Keratinocyte (primary cell): Measurements from ENCODE around the gene UBQLN3. TPM values are rescaled to one million over a fixed set of nuclear protein-coding genes. Genes with fewer than 3 reads are reported as not detected.

ENCODE experiments used
- DNase-seq: peaks from one replicate; pipeline ENCODE4 v3.0.0-alpha.2; 2011; ENCODE audit warnings: low read depth, missing footprints, low spot score
- FAIRE-seq: peaks from 2 replicates; lab custom pipeline; 2011; peaks lifted over from hg19 to GRCh38; lab: Jason Lieb, UNC
- H2AFZ ChIP-seq: 2 replicates; pipeline ENCODE4 v1.6.0; 2012; ENCODE audit warnings: low read length, control low read depth, inconsistent platforms; ENCODE audit not compliant: control insufficient read depth
- H3K27ac ChIP-seq: 2 replicates; pipeline ENCODE4 v1.5.1; 2011; ENCODE audit warnings: low read length; ENCODE audit not compliant: control insufficient read depth, insufficient read depth
- H3K27me3 ChIP-seq: 3 replicates; pipeline ENCODE4 v1.6.0; 2011; ENCODE audit warnings: low read length; ENCODE audit not compliant: control insufficient read depth, insufficient read depth; ENCODE audit errors: extremely low read depth
- H3K36me3 ChIP-seq, 2 experiments: 2 replicates in 1 of 2; 3 replicates in 1 of 2; pipeline ENCODE4 v1.5.1; 2011; ENCODE audit warnings: low read length in 2 of 2, mild to moderate bottlenecking in 1 of 2; ENCODE audit not compliant: control insufficient read depth in 2 of 2, insufficient read depth in 2 of 2; ENCODE audit errors: extremely low read depth in 1 of 2
- H3K4me1 ChIP-seq: 3 replicates; pipeline ENCODE4 v1.5.1; 2011; ENCODE audit warnings: low read length; ENCODE audit not compliant: control insufficient read depth, insufficient read depth; ENCODE audit errors: extremely low read depth
- H3K4me2 ChIP-seq: 3 replicates; pipeline ENCODE4 v1.6.0; 2011; ENCODE audit warnings: low read depth, low read length; ENCODE audit not compliant: control insufficient read depth, insufficient read depth; ENCODE audit errors: extremely low read depth
- H3K4me3 ChIP-seq, 3 experiments: fragments of 200-600 bp in 1 of 3; sonication (generic) in 1 of 3; 2 replicates in 2 of 3; 3 replicates in 1 of 3; pipeline ENCODE4 v1.5.1; 2011 to 2016; ENCODE audit warnings: low read length in 3 of 3, mild to moderate bottlenecking in 3 of 3, control low read depth in 2 of 3, inconsistent platforms in 1 of 3, low read depth in 1 of 3, mixed read lengths in 1 of 3, mixed run types in 1 of 3, moderate library complexity in 1 of 3; ENCODE audit not compliant: control insufficient read depth in 2 of 3, insufficient read depth in 2 of 3; ENCODE audit errors: extremely low read depth in 1 of 3
- H3K79me2 ChIP-seq: 2 replicates; pipeline ENCODE4 v1.6.0; 2012; ENCODE audit warnings: low read length; ENCODE audit not compliant: control insufficient read depth, insufficient read depth
- H3K9ac ChIP-seq: 3 replicates; pipeline ENCODE4 v1.6.0; 2011; ENCODE audit warnings: low read length; ENCODE audit not compliant: control insufficient read depth, insufficient read depth; ENCODE audit errors: extremely low read depth
- H3K9me1 ChIP-seq: 3 replicates; pipeline ENCODE4 v1.6.0; 2011; ENCODE audit warnings: low read length; ENCODE audit not compliant: control insufficient read depth, insufficient read depth; ENCODE audit errors: extremely low read depth
- H3K9me3 ChIP-seq: 2 replicates; pipeline ENCODE4 v1.5.1; 2012; ENCODE audit warnings: low read depth, low read length; ENCODE audit not compliant: control insufficient read depth
- H4K20me1 ChIP-seq: 3 replicates; pipeline ENCODE4 v1.6.0; 2011; ENCODE audit warnings: low read length; ENCODE audit not compliant: control insufficient read depth, insufficient read depth; ENCODE audit errors: extremely low read depth
- EZH2 ChIP-seq: IDR thresholded peaks from one replicate; pipeline ENCODE4 v1.6.1; 2012; ENCODE audit warnings: inconsistent platforms, mild to moderate bottlenecking, low read length, moderate library complexity
- dilution Hi-C: fragments of 300-500 bp; cut with MboI; formaldehyde crosslinking; loops from one replicate; pipeline ENCODE4 v1.7.0; 2020; ENCODE audit warnings: low sequenced_read_pairs; ENCODE audit not compliant: extremely low pct_ligation_motif_present
- polyA plus RNA-seq, 5 experiments: library from polyadenylated mRNA; depleted of rRNA in 3 of 5; stranded (reverse) in 3 of 5; stranded (forward) in 1 of 5; unstranded in 1 of 5; fragments of >200 nt; gene quantifications; 1 replicate in 1 of 5; 2 replicates in 3 of 5; 3 replicates in 1 of 5; pipeline versions ENCODE4 v1.2.1 to v1.2.3, GENCODE V29; 2011 to 2012; ENCODE audit warnings: missing spikeins in 2 of 5, low read depth in 1 of 5, low replicate concordance in 1 of 5
- TF ChIP-seq, protein P1 (sequence below), 3 experiments: IDR thresholded peaks in 1 of 3; conservative IDR thresholded peaks in 1 of 3; optimal IDR thresholded peaks in 1 of 3; 2 replicates in 2 of 3; 3 replicates in 1 of 3; pipeline versions ENCODE3 to v1.5.1; 2011; ENCODE audit warnings: low read length in 3 of 3, mild to moderate bottlenecking in 3 of 3, moderate library complexity in 2 of 3, control low read depth in 1 of 3, inconsistent platforms in 1 of 3; ENCODE audit not compliant: insufficient read depth in 2 of 3; ENCODE audit errors: extremely low read depth in 1 of 3

Gene UBQLN3
- polyA plus RNA-seq, 1 donor (not counting 4 experiments of a cell fraction or from before 2014, with no cell fraction given), result not detected

DNA sequence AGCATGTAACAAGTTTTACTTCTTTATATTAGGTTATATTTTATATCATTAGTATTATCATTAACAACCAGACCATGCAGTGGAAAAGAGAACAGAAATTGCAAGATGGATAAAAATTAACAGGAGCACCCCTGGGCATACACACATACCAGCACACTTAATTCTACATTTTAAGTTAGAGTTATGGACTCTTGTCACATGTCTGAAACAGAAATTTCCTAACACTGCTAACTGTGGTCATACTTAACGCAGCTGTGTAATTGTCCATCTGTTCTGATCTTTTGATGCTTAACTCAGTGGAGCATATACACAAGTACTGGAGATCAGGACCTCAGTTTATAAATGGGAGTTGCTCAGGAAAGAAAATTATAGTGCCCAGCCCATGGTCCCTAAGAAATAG is 38.2 kb upstream of the UBQLN3 start:
- no peaks in the 10 kb centered on the region for H3K36me3 ChIP-seq
- H3K9ac ChIP-seq, result no peak overlapping the region
- no peak overlapping the region for H2AFZ ChIP-seq
- TF ChIP-seq, protein P1, sequence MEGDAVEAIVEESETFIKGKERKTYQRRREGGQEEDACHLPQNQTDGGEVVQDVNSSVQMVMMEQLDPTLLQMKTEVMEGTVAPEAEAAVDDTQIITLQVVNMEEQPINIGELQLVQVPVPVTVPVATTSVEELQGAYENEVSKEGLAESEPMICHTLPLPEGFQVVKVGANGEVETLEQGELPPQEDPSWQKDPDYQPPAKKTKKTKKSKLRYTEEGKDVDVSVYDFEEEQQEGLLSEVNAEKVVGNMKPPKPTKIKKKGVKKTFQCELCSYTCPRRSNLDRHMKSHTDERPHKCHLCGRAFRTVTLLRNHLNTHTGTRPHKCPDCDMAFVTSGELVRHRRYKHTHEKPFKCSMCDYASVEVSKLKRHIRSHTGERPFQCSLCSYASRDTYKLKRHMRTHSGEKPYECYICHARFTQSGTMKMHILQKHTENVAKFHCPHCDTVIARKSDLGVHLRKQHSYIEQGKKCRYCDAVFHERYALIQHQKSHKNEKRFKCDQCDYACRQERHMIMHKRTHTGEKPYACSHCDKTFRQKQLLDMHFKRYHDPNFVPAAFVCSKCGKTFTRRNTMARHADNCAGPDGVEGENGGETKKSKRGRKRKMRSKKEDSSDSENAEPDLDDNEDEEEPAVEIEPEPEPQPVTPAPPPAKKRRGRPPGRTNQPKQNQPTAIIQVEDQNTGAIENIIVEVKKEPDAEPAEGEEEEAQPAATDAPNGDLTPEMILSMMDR (optimal IDR thresholded peaks at IDR 0.05 in 1 of 3, IDR thresholded peaks at IDR 0.05 in 1 of 3, conservative IDR thresholded peaks at IDR 0.05 in 1 of 3; ENCODE audit: extremely low read depth in 1 of 3, insufficient read depth in 2 of 3, low read length in 3 of 3), result no peak
- no peak for TF ChIP-seq EZH2
- dilution Hi-C loops, result no loop called here
- H3K4me1 ChIP-seq, result peaks cover 13% of the 10 kb centered on the region
- no peaks in the 10 kb centered on the region for H3K79me2 ChIP-seq
- FAIRE-seq (no peak), DNase-seq (no peak)
- no peaks in the 10 kb centered on the region for H3K27me3 ChIP-seq
- no peaks in the 10 kb centered on the region for H4K20me1 ChIP-seq
- H3K4me2 ChIP-seq, result no peak overlapping the region
- no peaks in the 10 kb centered on the region for H3K9me1 ChIP-seq
- H3K27ac ChIP-seq, result no peak overlapping the region
- H3K9me3 ChIP-seq, result no peaks in the 10 kb centered on the region
- H3K4me3 ChIP-seq, result no peak overlapping the region

DNA sequence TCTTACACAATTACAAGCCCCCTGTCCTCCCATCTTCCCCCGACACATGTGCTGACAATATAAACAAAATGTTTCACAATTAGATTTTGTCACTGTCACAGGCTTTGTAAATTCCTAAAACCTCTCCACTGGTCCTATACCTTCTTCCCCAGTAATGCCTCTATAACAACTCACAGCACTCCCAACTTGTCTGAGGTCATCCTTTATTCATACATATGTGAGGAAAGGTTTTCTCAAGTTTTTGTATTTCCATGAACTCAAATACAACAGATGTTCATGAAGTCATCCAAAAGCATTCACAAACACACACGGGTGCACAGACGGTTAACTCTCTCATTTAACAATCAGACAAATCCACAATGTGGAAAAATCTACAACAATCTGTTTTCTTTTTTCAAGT is 36.7 kb upstream of the UBQLN3 start:
- FAIRE-seq, result no peak
- H3K27ac ChIP-seq, result no peak overlapping the region

More for the DNA sequence above, 36.7 kb upstream of the UBQLN3 start:
- H2AFZ ChIP-seq, result no peak overlapping the region
- H3K9ac ChIP-seq, result no peak overlapping the region
- H3K9me3 ChIP-seq, result no peaks in the 10 kb centered on the region
- TF ChIP-seq, protein P1 (optimal IDR thresholded peaks at IDR 0.05 in 1 of 3, IDR thresholded peaks at IDR 0.05 in 1 of 3, conservative IDR thresholded peaks at IDR 0.05 in 1 of 3; ENCODE audit: extremely low read depth in 1 of 3, insufficient read depth in 2 of 3, low read length in 3 of 3), result no peak
- TF ChIP-seq EZH2, result no peak
- H3K79me2 ChIP-seq, result no peaks in the 10 kb centered on the region
- dilution Hi-C loops, result no loop called here
- H3K4me1 ChIP-seq, result peaks cover 13% of the 10 kb centered on the region
- H3K36me3 ChIP-seq, result no peaks in the 10 kb centered on the region
- no peak overlapping the region for H3K4me2 ChIP-seq
- DNase-seq, result no peak
- H4K20me1 ChIP-seq, result no peaks in the 10 kb centered on the region
- H3K9me1 ChIP-seq, result no peaks in the 10 kb centered on the region
- H3K27me3 ChIP-seq, result no peaks in the 10 kb centered on the region
- H3K4me3 ChIP-seq, result no peak overlapping the region
